ENCODE measurements around the gene HOOK2.

DNA sequence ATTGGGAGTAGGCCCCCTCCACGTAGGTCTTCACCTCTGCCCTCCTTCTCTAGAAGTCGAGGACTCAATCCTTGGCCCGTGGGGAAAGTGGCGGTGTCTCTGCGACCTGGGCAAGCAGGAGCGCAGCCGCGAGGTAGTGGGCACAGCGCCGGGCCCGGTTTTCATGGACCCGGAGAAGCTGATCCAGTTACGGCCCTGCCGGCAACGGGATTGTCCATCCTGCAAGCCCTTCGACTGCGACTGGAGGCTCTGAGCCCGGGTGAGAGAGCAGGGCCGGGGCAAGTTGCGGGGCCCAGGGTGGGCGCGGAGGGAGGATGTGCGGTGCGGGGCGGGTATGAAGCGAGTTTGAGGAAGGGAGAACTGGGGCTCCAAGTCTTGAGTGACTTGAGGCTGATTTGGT is 28.7 kb upstream of the HOOK2 start:
- no peak for TF ChIP-seq NR3C1 (CRISPR knock-in tag; conservative IDR thresholded peaks at IDR 0.05; ENCODE audit: low read depth)
- no peak for TF ChIP-seq ETV6 (CRISPR knock-in tag; IDR thresholded peaks at IDR 0.05)
- TF ChIP-seq, protein P1, sequence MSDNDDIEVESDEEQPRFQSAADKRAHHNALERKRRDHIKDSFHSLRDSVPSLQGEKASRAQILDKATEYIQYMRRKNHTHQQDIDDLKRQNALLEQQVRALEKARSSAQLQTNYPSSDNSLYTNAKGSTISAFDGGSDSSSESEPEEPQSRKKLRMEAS (CRISPR knock-in tag; IDR thresholded peaks at IDR 0.05), result no peak
- TF ChIP-seq, protein P2, sequence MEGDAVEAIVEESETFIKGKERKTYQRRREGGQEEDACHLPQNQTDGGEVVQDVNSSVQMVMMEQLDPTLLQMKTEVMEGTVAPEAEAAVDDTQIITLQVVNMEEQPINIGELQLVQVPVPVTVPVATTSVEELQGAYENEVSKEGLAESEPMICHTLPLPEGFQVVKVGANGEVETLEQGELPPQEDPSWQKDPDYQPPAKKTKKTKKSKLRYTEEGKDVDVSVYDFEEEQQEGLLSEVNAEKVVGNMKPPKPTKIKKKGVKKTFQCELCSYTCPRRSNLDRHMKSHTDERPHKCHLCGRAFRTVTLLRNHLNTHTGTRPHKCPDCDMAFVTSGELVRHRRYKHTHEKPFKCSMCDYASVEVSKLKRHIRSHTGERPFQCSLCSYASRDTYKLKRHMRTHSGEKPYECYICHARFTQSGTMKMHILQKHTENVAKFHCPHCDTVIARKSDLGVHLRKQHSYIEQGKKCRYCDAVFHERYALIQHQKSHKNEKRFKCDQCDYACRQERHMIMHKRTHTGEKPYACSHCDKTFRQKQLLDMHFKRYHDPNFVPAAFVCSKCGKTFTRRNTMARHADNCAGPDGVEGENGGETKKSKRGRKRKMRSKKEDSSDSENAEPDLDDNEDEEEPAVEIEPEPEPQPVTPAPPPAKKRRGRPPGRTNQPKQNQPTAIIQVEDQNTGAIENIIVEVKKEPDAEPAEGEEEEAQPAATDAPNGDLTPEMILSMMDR (IDR thresholded peaks at IDR 0.05), result no peak
- no peak for TF ChIP-seq KAT7 (CRISPR knock-in tag; IDR thresholded peaks at IDR 0.05; ENCODE audit: borderline replicate concordance)
- TF ChIP-seq, protein P3, sequence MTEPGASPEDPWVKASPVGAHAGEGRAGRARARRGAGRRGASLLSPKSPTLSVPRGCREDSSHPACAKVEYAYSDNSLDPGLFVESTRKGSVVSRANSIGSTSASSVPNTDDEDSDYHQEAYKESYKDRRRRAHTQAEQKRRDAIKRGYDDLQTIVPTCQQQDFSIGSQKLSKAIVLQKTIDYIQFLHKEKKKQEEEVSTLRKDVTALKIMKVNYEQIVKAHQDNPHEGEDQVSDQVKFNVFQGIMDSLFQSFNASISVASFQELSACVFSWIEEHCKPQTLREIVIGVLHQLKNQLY (CRISPR knock-in tag; IDR thresholded peaks at IDR 0.05), result no peak
- TF ChIP-seq, protein P4, sequence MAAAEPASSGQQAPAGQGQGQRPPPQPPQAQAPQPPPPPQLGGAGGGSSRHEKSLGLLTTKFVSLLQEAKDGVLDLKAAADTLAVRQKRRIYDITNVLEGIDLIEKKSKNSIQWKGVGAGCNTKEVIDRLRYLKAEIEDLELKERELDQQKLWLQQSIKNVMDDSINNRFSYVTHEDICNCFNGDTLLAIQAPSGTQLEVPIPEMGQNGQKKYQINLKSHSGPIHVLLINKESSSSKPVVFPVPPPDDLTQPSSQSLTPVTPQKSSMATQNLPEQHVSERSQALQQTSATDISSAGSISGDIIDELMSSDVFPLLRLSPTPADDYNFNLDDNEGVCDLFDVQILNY (CRISPR knock-in tag; IDR thresholded peaks at IDR 0.05), result no peak
